Measurements from ENCODE around the gene ZFYVE9.
"Not testable (repeated sequence)": the region's sequence is repeated elsewhere in the genome, so short reads cannot be mapped to it uniquely, and the experiment has no call there.

The ZFYVE9 gene

DNA sequence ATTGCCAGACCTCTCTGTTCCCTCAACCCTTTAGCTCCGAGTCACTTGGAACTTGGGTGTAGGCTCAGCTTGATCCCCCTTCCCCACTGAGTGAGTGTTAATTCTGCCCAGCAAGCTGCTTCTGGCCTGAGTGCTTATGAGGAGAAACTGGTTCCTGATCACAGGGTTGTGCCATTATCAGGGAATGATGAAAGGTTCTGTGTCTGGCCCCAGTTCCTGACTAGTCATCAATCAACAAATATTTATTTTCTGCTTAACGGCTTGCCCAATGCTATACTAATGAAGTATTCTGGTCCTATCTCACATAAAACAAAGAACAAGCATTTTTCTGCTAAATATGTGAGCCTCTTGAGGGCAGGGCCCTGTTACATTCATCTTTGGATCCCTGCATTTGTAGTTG, 203.4 kb downstream of the ZFYVE9 start:
- DNase-seq, result no peak

DNA sequence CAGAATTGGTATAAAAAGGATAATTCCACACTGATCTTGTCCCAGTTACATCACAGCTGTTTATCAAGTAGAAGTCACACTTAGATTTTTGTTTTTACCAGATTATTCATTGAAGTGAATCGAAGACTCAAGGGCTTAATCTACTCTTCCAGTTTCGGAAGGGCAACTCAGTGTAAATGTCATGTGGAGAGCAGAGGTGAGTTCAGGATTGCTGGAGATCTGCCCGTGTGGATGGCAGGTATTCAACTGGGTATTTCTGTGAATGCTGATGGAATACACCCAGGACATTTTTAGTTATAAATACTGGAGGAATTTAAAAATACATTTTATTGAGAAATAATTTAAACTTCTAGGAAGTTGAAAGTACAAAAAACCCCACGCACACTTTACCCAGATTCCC, 204.8 kb downstream of the ZFYVE9 start:
- no peak for DNase-seq

DNA sequence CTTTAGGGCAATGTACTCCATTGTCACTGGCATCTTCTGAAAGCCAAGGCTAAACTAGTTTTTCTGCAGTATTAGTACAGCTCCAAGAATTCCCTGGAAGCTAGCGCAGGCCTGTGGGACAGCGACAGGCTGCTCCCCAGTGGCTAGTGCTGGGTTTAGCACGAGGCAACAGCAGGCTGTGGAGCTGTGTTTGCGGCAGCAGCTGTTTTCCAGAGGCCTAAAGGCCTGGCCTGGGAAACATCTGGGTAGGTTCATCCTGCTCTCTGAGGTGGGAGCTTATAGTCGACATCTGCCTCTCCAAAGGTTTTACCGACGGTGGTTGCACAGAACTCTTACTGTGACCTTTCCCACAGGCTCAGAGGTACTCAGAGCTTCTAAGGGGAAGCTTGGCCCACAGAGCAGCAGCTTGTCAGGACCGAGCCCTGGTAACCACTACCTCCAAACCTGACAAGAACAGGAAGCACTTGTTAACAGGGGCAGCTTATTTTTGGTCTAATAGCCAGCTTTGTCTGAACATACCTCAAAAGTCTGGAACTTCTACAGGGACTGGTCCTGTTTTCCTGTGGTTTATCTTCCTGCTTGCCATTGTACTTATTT, 206.9 kb downstream of the ZFYVE9 start:
- peak; percentile 3 for DNase-seq

DNA sequence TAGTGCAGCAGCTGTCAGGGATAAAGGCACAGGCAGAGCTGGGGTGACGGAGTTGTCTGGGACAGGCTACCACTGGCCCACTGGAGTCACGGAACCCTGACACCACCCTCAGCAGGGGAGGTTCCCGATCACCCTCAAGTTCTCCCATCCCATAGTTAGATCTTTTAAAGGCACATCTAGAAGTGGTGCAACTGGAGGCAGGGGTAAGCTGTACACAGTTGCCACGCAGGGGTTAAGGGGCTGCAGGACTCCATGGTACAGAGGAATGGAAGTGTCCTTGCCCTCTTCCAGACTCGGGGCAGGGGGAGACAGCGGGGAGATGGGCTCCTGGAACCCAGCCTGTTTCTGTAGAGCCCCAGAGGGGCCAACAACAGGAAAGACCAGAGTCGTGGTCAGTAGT, 210.8 kb downstream of the ZFYVE9 start:
- no peak for DNase-seq

DNA sequence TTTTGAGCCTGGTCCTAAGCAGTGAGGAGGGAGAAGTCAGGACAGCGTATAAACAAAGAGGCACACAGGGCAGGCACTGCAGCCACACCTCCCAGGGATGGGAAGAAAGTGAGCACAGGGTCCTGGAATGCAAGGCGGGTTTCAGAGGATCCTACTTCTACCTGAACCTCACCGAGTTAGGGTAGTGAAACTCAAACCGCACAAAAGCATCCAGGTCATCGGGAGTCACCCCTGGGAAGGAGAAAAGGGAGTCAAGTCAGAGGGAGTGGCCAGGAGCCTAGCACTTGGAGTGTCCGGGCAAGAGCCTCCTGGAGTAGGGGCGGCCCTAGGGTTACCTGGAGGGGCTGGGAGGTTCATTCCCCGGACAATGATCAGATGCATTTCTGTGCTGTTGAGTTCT, 213.5 kb downstream of the ZFYVE9 start:
- DNase-seq, result no peak

DNA sequence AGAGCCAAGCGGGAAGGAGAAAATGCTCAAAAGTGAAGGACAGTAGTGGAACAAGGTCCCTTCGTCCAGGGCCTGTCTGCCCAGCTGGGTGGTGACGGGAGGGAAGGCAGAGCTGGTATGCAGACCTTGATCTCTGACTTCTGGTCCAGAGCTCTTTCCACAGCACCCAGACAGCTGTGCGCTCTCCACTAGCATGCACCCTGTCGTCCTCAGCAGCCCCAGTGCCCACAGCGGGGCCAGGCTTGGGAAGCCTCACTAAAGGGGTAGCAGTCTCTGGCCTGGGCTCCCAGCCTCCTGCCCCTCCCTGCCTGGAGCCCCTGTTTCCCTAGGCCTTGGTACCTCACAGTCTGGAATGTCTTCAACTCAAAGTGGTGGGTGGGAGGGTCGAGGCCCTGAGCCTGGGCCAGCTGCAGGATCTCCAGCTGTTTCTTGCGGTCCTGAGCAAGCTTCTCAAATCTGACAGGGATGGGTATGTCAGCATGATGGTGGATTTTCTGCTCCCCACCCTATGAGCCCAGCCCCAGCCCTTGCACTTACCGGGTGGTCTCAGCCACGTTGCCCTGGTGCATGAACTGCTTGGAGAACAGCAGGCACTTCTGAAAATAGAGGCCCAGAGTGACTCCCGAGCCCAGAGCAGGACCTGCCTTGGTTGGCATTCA, 214.1 kb downstream of the ZFYVE9 start:
- no peak for DNase-seq

DNA sequence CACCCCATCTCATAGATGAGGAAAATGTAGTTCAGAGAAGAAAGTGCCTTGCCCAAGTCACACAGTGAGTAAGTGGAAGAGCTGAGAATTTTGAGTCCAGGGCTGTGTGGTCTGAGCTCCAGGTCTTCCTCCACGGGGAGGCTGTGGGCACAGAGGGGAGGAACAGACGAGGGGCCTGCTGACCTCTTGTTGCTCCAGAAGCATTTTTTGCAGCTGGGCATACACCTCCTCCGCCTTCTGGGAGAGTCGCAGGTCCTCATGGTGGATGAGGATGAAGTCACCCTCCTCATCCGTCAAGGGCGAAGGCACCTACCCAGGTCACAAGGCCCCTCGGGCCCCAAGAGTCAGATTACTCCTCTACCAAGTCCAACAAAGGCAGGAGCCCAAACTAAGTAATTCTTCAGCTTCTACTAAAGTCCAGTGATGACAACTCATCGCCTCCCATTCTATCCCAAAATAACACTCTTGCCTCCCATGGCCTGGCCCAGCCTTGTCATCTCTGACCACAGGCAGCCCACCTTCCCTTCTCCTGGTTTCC, 215.0 kb downstream of the ZFYVE9 start:
- DNase-seq, result no peak

DNA sequence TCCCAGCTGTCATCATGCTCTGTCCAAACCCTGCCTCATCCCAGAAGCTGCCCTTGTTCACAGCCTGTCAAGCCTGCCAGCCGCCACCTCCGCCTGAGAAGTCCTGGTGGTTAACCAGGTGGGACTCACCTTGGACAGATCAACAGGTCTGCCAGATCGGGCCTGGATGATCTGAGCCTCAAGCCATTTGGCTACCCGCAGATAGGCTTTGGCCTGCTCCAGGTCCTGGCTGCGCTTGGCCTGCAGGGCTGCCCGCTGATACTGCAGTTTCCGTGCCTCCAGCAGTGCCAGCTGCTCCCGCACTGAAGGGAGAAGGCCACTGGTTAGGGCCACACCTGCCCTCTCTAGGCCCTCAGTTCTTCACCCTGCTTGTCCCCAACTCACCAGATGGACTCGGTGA, 215.5 kb downstream of the ZFYVE9 start:
- DNase-seq, result no peak

DNA sequence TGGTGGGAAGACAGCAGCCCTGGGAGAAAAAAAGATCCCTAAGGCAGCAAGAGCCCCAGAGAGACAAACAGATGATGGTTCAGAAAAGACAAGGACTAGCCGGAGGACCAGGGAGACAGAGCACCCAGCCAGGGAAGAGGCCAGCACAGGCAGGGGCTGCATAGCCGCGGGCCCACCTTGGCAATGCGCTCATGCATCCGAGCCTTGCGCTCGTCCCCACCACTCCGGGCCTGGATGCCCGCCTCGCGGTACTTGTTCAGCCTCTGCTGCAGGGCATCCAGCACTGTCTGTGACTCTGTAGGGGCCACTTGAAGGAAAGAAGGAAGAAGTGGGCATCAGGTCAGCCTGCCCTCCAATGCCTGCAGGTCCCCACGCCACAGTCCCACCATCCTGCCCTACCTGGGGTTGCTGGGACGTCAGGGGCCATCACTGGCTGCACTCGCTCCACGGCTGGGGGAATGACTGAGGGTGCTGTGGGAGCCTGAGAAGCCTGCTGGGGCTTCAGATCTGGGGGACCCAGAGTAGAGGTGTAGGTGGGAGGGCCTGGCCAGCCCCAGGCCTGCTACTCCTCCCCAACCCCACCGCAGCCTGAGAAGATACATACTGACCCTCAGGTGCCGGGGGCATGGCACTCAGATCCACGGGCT, 217.1 kb downstream of the ZFYVE9 start:
- no peak for DNase-seq

DNA sequence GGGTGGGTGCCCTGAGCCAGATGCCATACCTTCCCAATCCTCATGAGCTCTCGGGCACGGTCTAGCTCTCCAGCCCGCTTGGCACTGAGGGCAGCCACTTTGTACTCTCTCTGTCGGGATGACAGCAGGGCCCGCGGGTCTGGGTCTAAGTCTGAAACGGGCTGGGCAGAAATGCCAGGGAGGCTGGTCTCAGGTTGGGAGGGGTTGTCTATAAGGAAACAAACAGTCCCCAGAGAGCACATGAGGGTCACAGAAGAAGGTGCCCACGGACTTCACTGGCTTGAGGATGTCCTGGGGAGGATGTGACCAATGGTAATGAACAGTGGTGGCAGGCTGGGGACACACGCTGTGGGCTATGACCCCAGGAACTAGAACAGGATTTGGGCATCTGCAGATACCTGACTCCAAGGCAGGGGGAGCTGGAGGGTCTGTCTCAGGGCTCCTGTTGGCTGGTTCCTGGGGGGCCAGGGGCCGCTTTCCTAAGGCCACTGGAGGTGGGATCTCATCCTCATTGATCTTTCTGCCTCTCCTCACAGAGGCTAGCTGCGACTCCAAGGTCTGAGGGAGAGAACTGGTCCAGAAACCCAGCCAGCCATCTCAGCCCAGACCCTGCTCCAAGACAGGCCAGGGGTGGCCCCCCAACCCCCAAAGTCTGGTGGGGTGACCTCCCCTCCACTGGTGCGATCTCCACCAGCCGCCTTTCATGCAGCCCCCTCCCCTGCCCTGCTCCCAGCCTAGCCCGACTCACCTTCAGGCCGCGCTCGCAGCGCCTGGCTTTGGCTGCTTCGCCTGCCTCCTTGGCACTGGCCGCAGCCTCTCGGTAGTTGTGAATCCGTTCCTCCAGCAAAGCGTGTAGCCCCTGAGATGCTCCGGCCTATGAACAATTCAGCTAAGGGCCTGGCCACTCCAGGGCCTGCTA, 218.0 kb downstream of the ZFYVE9 start:
- no peak for DNase-seq

DNA sequence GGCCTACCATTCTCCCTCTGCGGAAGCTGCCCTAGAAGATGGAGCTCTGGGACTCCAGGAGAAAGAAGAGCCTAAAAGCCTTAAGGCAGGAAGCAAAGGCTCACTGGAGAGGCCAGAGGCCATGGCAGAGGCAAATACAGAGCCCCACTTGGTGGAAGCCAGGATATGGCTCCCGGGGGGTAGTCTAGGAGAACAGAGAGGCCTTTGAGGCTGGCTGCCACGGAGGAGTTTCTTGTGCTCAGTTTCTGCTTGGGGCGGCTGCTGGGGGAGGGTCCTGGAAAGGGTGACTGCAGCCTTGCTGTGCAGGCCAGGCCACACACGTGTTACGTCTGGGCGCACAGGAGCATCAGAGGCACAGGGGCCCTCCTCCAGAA, 218.7 kb downstream of the ZFYVE9 start:
- no peak for DNase-seq

DNA sequence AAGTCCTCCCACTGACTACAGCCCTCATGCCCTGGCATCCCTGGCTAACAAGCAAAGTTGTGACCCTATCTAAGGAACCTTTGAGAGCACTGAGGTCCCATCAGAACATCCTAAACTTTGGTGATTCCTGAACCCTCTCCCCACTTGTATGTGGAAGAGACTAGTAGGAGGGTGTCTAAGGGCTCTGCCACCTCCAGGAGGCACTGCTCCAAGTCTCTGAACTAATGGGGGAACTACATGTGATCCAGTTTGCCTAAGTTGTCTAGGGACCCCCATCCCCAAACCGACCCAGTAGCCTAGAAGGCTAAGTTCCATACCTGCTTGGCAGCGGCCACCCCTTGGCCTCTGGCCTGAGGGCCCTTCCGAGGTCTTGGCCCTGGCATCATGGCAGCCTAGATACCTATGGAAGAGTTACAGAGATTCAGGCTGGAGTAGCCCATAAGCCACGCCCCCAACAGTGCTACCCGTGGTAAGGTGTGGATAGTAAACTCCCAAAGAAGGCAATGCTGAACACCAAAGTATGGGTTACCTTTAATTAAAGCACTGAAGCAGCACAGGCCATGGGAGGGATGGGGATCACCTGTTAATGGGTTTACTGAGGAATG, 222.4 kb downstream of the ZFYVE9 start:
- DNase-seq, result no peak

DNA sequence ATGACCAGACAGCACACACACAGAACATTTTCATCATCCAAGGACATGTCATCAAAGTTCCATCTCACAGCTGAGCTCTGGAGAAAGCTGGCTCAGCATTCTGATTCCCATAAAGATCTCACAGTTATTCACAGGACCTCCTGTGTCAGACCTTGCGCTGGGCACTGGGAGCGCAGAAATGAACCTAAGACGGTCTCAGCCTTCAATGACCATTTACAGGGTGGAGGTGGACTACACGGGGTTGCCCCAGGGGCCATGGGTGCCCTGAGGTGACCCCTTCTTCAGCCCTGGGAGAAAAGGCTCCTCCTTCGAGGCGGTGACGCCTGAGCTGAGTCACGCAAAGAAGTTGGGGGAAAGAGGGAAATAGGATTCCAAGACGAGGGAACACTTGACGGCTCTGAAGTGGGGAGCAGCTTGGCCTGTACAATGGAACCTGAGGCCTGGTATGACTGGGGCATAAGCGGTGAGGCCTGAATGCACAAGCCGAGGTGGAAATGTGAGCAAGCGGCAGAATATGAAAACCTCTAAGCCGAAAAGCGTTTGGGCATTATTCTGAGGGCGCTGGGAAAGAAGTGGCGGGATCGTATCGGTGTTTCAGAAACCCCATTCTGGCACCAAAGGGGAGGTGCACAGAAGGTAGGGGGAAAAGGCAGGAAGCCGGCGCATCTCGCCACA, 223.3 kb downstream of the ZFYVE9 start:
- DNase-seq, result no peak

DNA sequence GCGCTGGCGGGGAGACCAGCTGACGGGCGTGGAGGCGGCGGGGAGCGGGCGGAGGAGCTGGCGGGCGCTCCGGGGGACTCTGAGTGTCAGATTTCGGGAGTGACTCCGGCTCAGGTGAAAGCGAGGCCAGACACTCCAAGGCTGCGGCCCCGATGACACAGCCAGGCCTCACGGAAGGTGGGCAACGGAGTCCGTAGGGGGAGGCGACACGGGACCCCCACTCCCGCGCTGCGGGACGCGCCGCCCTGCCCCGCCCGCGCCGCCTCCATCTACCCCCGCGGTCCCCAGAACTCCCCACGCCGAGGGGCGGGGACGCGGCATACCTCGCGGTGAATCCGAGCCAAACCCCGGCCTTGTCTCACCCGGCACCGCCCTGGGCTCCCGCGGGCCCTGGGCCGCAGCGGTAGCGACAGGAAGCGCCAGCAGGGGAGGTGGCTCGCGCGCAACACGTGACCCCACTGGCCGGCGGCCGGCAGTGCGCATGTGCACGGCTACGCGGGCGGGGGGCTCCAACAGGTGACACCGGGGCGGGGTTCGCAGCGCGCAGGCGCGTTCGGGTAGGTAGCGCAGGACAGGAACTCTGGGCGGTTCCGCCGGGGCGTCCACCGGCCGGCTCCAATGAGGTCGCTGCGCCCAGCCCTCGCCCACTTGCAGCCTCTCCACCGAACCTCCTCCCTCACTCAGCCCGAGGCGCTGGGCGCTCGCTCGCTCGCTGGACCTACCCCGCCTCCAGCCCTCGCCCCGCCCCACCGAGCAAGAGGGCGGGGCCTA, 224.0 kb downstream of the ZFYVE9 start, which contains the start of gene CC2D1B:
CC2D1B (minus strand) TSS at position 460 of the 771 bp plus-strand sequence. CDS start 1,585 bp downstream, outside the sequence.
- peak; percentile 100 for DNase-seq

DNA sequence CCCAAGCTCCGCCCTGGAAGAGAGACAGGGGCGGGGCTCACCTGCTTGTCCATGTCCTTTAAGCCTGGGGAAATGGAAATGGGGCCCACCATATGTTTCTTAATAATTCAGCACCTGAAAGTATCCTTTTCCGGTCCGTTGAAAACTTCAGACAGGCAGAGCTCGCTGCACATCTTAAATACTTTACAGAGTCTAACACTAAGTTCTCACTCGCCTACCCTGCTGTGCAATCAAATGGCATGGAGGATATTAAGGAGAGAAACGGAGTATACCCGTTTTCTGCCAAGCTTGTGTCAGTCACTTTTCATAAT, 224.6 kb downstream of the ZFYVE9 start:
- no peak for DNase-seq

DNA sequence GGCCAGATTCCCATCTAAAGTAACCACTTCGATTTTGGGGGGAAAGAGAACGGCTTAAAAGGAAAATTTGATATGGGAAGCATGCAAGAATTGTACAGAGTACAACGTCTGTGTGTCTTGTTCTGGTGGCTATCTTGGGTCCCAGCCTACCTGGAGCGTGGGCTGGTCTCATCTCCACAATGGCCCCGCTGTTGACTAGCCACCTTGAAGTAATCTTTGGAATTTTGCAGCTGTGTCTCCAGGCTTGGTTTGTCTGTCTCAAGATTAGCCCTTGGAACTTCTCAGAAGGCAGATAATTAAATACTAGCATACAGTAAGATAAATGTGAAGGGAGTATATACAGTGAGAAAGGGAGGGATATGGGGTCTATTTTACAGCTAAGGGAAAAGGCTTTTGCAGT, 225.4 kb downstream of the ZFYVE9 start:
- no peak for DNase-seq

DNA sequence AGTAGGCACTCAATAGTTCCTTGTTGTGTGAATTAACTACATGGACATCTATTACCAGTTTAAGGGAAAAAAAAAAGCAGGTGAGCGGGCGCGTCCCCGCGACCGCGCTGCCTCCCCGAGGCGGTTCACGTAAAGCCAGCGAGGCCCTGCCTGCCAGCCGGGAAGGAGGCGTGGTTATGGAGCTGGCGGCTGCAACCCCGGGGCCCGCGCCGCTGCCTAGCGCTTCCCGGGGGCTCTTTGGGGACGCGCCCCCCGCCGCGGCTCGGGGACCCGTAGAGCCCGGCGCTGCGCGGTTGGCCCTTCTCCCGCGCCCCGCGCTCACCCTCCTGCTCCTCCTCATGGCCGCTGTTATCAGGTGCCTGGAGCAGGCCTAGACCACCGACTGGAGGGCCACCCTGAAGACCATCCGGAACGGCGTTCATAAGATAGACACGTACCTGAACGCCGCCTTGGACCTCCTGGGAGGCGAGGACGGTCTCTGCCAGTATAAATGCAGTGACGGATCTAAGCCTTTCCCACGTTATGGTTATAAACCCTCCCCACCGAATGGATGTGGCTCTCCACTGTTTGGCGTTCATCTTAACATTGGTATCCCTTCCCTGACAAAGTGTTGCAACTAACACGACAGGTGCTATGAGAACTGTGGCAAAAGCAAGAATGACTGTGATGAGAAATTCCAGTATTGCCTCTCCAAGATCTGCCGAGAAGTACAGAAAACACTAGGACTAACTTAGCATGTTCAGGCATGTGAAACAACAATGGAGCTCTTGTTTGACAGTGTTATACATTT, 226.7 kb downstream of the ZFYVE9 start:
- DNase-seq, result peak; percentile 86

DNA sequence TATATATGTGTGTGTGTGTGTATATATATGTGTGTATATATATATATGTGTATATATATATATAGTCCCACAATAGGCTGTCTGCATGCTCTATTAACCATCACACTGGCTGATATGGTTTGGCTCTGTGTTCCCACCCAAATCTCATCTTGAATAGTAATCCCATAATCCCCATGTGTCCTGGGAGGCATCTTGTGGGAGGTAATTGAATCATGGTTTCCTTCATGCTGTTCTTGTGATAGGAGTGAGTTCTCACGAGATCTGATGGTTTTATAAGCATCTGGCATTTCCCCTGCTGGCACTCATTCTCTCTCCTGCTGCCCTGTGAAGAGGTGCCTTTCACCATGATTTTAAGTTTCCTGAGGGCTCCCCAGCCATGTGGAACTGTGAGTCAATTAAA, 228.0 kb downstream of the ZFYVE9 start:
- DNase-seq, result not testable (repeated sequence)

DNA sequence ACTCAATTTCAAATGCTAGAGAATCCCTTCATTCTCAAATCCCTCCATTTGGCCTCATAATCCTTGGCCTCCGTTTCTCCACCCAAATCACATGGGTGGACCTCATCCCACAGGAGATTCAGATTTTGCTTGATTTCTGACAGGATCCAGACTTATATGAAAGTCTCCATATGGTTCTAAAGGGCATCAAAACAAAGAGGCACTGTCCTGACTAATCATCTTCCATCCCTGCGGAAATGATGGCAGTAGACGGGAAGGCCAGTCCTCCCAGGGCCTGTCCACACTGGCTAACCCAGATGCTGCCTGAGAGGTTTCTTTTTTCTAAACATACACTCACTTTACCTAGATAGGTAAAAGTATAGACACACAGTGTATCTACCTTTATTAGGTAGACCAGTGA, 243.5 kb downstream of the ZFYVE9 start:
- DNase-seq, result no peak

DNA sequence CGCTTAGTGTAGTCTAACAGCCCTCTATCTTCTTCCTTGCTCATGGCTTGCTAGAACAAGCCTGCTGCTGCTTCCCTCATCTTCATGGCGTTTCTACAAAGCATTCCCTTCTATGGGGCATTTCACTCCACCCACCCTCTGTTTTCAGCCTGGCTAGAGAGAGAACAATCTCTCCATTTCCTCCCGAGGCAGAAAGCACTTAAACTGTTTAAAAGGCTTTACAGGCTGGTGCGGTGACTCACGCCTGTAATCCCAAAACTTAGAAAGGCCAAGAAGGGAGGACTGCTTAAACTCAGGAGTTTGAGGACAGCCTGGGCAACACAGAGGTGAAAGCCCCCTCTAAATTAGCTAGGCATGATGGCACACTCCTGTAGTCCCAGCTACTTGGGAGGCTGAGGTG, 244.6 kb downstream of the ZFYVE9 start:
- DNase-seq, result no peak

DNA sequence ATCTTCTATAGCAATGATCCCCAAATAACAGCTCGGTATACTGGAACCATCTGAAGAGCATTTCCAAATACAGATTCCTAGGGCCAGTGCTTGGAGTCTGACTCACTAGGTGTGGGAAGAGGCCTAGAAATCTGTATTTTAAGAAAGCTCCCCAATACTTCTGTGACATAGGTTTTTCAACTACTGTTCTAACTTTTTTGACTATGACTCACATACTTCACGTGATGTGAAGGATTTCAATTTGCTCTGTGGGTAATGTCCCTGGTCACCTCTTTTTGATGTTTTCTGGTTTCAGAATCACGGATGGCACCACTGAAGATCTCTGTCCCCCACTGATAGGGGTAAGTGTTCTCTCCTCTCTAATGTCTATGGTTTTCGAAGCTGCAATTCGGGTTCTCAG, 251.3 kb downstream of the ZFYVE9 start:
- no peak for DNase-seq

All from NCI-H774 (cell line).